Left ventricle myocardium inferior (tissue), 1 donor: ENCODE results near the gene PTTG1. TPM values are rescaled to one million over a fixed set of nuclear protein-coding genes. Genes with fewer than 3 reads are reported as not detected.

ENCODE experiments used
- DNase-seq: peaks from one replicate; pipeline ENCODE4 v3.0.0-alpha.2; 2020
- H3K27ac ChIP-seq: fragments of 200-600 bp; replicated peaks from 2 replicates; pipeline ENCODE4 v1.8.0; 2021
- H3K27me3 ChIP-seq: fragments of 200-600 bp; 2 replicates; pipeline ENCODE4 v1.8.0; 2021; ENCODE audit warnings: low read depth
- H3K36me3 ChIP-seq: fragments of 200-600 bp; 2 replicates; pipeline ENCODE4 v1.8.0; 2021
- H3K4me1 ChIP-seq: fragments of 200-600 bp; 2 replicates; pipeline ENCODE4 v1.8.0; 2021
- H3K4me3 ChIP-seq: fragments of 200-600 bp; 2 replicates; pipeline ENCODE4 v1.8.0; 2021; ENCODE audit warnings: mild to moderate bottlenecking, moderate library complexity
- H3K9me3 ChIP-seq: fragments of 200-600 bp; replicated peaks from 2 replicates; pipeline ENCODE4 v1.8.0; 2021
- CTCF ChIP-seq: fragments of 200-600 bp; IDR thresholded peaks from 2 replicates; pipeline ENCODE4 v1.8.0; 2021; ENCODE audit warnings: antibody characterized with exemption, mild to moderate bottlenecking, borderline replicate concordance
- intact Hi-C: fragments of 100-400 bp; cut with micrococcal nuclease; formaldehyde crosslinking; loops from one replicate; pipeline ENCODE4 v1.11.0; 2022
- total RNA-seq: library from RNA; stranded (reverse); fragmentation: NEBNext Ultra II Directional; extraction: Animal tissue kit (Norgen Biotek cat#: 25700); gene quantifications from one replicate; pipeline ENCODE4 v1.2.1, GENCODE V29; 2021
- donor health status: DM: no; HTN: yes; CAD: no; lungs with severe emphysema.

The PTTG1 gene
- total RNA-seq, 1 donor from 2014 or later: 0.88 TPM

DNA sequence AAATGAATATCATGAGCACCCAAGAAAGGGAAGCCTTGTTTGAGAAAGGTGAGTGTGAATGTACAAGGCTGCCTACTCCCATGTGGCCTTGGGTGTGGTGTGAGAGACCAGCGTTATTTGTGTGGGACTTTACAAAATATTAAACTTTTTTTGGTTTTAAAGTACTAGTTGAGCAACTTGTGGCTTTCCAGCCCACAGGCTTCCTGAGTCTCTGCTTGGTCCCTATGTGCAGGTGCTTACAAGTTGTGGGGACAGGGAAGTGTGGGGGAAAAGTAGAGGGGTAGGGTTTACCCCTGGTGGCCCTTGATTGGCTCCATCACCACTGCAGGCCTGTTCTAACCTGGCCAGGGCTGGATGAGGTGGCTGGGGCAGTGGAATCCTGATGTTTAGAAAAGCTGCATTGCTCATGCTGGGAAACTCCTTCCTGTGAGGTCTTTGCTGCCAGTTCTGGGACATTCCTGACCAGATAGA, 19.7 kb downstream of the PTTG1 start:
- peaks cover 7% of the 10 kb centered on the region for H3K4me1 ChIP-seq
- no peaks in the 10 kb centered on the region for H3K9me3 ChIP-seq
- H3K36me3 ChIP-seq: no peaks in the 10 kb centered on the region
- H3K27me3 ChIP-seq: peaks cover 2% of the 10 kb centered on the region
- no peak overlapping the region for H3K27ac ChIP-seq
- H3K4me3 ChIP-seq: no peak overlapping the region
- no peak for DNase-seq
- no peak for TF ChIP-seq CTCF
- intact Hi-C loops: no loop called here

GRCh38 chr5:160442824-160443431, 21.3 kb downstream of the PTTG1 start:
- intact Hi-C loops: no loop called here

GRCh38 chr5:160444407-160444806, 22.8 kb downstream of the PTTG1 start:
- no peak for DNase-seq
- intact Hi-C loops: no loop called here
- TF ChIP-seq CTCF: no peak
- H3K27ac ChIP-seq: no peak overlapping the region
- H3K4me1 ChIP-seq: no peaks in the 10 kb centered on the region
- H3K4me3 ChIP-seq: no peak overlapping the region
- H3K36me3 ChIP-seq: no peaks in the 10 kb centered on the region
- H3K27me3 ChIP-seq: no peaks in the 10 kb centered on the region
- H3K9me3 ChIP-seq: peaks cover 2% of the 10 kb centered on the region

More at GRCh38 chr5:160442824-160443431, 21.3 kb downstream of the PTTG1 start:
- H3K4me3 ChIP-seq: no peak overlapping the region
- TF ChIP-seq CTCF: no peak
- H3K27me3 ChIP-seq: no peaks in the 10 kb centered on the region
- peaks cover 2% of the 10 kb centered on the region for H3K9me3 ChIP-seq
- H3K36me3 ChIP-seq: no peaks in the 10 kb centered on the region
- no peak overlapping the region for H3K27ac ChIP-seq
- no peak for DNase-seq
- H3K4me1 ChIP-seq: peaks cover 7% of the 10 kb centered on the region

DNA sequence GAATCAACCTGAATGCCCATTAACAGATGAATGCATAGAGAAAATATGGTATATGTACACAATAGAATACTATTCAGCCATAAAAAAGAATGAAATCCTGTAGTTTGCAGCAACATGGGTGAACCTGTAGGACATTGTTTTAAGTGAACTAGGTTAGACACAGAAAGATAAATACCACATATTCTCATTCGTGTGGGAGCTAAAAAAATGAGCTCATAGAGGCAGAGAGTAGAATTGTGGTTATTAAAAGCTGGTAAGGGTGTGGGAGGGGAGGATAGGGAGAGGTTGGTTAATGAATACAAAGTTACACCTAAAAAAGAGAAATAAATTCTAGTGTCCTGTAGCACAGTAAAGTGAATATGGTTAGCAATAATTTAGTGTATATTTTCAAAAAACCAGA, 23.5 kb downstream of the PTTG1 start:
- Histone ChIP-seq H3K27ac (no peak overlapping the region), H3K4me3 (no peak overlapping the region), H3K9me3 (peaks cover 2% of the 10 kb centered on the region), H3K27me3 (no peaks in the 10 kb centered on the region), H3K36me3 (no peaks in the 10 kb centered on the region), H3K4me1 (no peaks in the 10 kb centered on the region)
- intact Hi-C loops: no loop called here
- no peak for TF ChIP-seq CTCF
- no peak for DNase-seq

- no peak for TF ChIP-seq CTCF
- no peaks in the 10 kb centered on the region for H3K4me1 ChIP-seq
- H3K9me3 ChIP-seq: peaks cover 2% of the 10 kb centered on the region
- intact Hi-C loops: no loop called here
- H3K36me3 ChIP-seq: no peaks in the 10 kb centered on the region
- H3K27ac ChIP-seq: no peak overlapping the region
- DNase-seq: no peak
- H3K4me3 ChIP-seq: no peak overlapping the region
- no peaks in the 10 kb centered on the region for H3K27me3 ChIP-seq
Observed at GRCh38 chr5:160445751-160446150, 24.1 kb downstream of the PTTG1 start.

DNA sequence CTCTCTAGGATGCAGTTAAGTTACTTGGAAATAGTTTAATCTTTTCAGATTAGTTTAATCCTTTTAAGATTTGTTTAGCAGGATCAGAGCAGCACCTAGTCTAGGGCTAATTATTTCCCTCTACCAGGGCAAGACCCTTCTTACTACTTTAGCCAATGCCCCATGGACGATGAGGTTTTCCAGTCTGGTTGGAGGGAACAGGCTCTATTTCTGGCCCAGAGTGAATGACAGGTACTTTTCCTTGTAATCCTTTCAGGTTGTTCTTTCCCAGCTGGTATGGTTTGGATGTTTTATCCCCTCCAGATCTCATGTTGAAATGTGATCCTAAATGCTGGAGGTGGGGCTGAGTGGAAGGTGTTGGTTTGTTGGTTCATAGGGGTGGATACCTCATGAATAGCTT, 27.2 kb downstream of the PTTG1 start:
- H3K27ac ChIP-seq: no peak overlapping the region
- H3K9me3 ChIP-seq: peaks cover 2% of the 10 kb centered on the region
- TF ChIP-seq CTCF: no peak
- no peak overlapping the region for H3K4me3 ChIP-seq
- H3K36me3 ChIP-seq: no peaks in the 10 kb centered on the region
- no peaks in the 10 kb centered on the region for H3K4me1 ChIP-seq
- intact Hi-C loops: no loop called here
- no peak for DNase-seq
- no peaks in the 10 kb centered on the region for H3K27me3 ChIP-seq
